Measurements from ENCODE around the gene CYFIP2.

The CYFIP2 gene

GRCh38 chr5:157284458-157285212 lies 18.7 kb downstream of the CYFIP2 start:
- peaks cover 28% of the 10 kb centered on the region for H3K36me3 ChIP-seq
- no peak for TF ChIP-seq CTCF (IDR thresholded peaks at IDR 0.05; ENCODE audit: low read depth, low read length)
- H3K27ac ChIP-seq = no peak overlapping the region
- no peaks in the 10 kb centered on the region for H3K27me3 ChIP-seq (ENCODE audit: insufficient read depth, low read depth, severe bottlenecking)
- H3K9me3 ChIP-seq (ENCODE audit: severe bottlenecking) = no peaks in the 10 kb centered on the region
- no peak overlapping the region for H3K4me3 ChIP-seq (ENCODE audit: low read depth, low read length)
- DNase-seq = no peak

GRCh38 chr5:157285310-157286035 lies 19.6 kb downstream of the CYFIP2 start:
- H3K27ac ChIP-seq = no peak overlapping the region
- H3K36me3 ChIP-seq = peaks cover 37% of the 10 kb centered on the region
- no peaks in the 10 kb centered on the region for H3K27me3 ChIP-seq (ENCODE audit: insufficient read depth, low read depth, severe bottlenecking)
- no peak for DNase-seq
- H3K4me3 ChIP-seq (ENCODE audit: low read depth, low read length) = no peak overlapping the region
- TF ChIP-seq CTCF (IDR thresholded peaks at IDR 0.05; ENCODE audit: low read depth, low read length) = no peak
- no peaks in the 10 kb centered on the region for H3K9me3 ChIP-seq (ENCODE audit: severe bottlenecking)

- Histone ChIP-seq H3K36me3 (peaks cover 41% of the 10 kb centered on the region), H3K27ac (no peak overlapping the region), H3K9me3 (ENCODE audit: severe bottlenecking) (no peaks in the 10 kb centered on the region), H3K4me3 (ENCODE audit: low read depth, low read length) (no peak overlapping the region), H3K27me3 (ENCODE audit: insufficient read depth, low read depth, severe bottlenecking) (no peaks in the 10 kb centered on the region)
- no peak for DNase-seq
- TF ChIP-seq CTCF (IDR thresholded peaks at IDR 0.05; ENCODE audit: low read depth, low read length) = no peak
These were observed 20.9 kb downstream of the CYFIP2 start for GRCh38 chr5:157286761-157287211.

- peaks cover 42% of the 10 kb centered on the region for H3K36me3 ChIP-seq
- H3K27me3 ChIP-seq (ENCODE audit: insufficient read depth, low read depth, severe bottlenecking) = no peaks in the 10 kb centered on the region
- H3K27ac ChIP-seq = no peak overlapping the region
- DNase-seq = no peak
- no peak overlapping the region for H3K4me3 ChIP-seq (ENCODE audit: low read depth, low read length)
- TF ChIP-seq CTCF (IDR thresholded peaks at IDR 0.05; ENCODE audit: low read depth, low read length) = no peak
- H3K9me3 ChIP-seq (ENCODE audit: severe bottlenecking) = no peaks in the 10 kb centered on the region
These were observed 22.7 kb downstream of the CYFIP2 start for GRCh38 chr5:157288405-157289163.

- H3K27ac ChIP-seq = no peak overlapping the region
- DNase-seq = no peak
- peaks cover 47% of the 10 kb centered on the region for H3K36me3 ChIP-seq
These were observed 23.4 kb downstream of the CYFIP2 start for GRCh38 chr5:157289164-157289819.

More at GRCh38 chr5:157289164-157289819, 23.4 kb downstream of the CYFIP2 start:
- Histone ChIP-seq H3K27me3 (ENCODE audit: insufficient read depth, low read depth, severe bottlenecking) (no peaks in the 10 kb centered on the region), H3K4me3 (ENCODE audit: low read depth, low read length) (no peak overlapping the region), H3K9me3 (ENCODE audit: severe bottlenecking) (no peaks in the 10 kb centered on the region)
- TF ChIP-seq CTCF (IDR thresholded peaks at IDR 0.05; ENCODE audit: low read depth, low read length) = no peak
